RWPE2 (cell line): ENCODE results near the gene NAALADL2.

Experiments
- ATAC-seq: fragments of 200-7000 bp; cut with Tn5 transposase; 3 replicates; pipeline ENCODE4 v1.9.1; 2021; ENCODE audit warnings: low read depth
- DNase-seq: peaks from one replicate; pipeline ENCODE4 v3.0.0-alpha.2; 2020; ENCODE audit warnings: low spot score
- H3K27ac ChIP-seq: fragments of 450-650 bp; 2 replicates; pipeline ENCODE4 v1.5.1; 2017; ENCODE audit warnings: mild to moderate bottlenecking; ENCODE audit not compliant: poor library complexity, severe bottlenecking
- H3K27me3 ChIP-seq: fragments of 250-450 bp; sonication (Bioruptor Pico); 2 replicates; pipeline ENCODE4 v1.5.1; 2021; ENCODE audit warnings: mild to moderate bottlenecking, moderate library complexity; ENCODE audit not compliant: insufficient read depth, poor library complexity, severe bottlenecking
- H3K36me3 ChIP-seq: fragments of 250-450 bp; sonication (Bioruptor Pico); 2 replicates; pipeline ENCODE4 v1.5.1; 2020; ENCODE audit warnings: low read depth, mild to moderate bottlenecking, moderate library complexity
- H3K4me1 ChIP-seq: fragments of 250-450 bp; sonication (Bioruptor Pico); 2 replicates; pipeline ENCODE4 v1.5.1; 2021; ENCODE audit warnings: mild to moderate bottlenecking, moderate library complexity; ENCODE audit not compliant: insufficient read depth, poor library complexity, severe bottlenecking
- H3K4me3 ChIP-seq: fragments of 250-450 bp; sonication (Bioruptor Pico); 2 replicates; pipeline ENCODE4 v1.5.1; 2021; ENCODE audit warnings: mild to moderate bottlenecking, moderate library complexity; ENCODE audit not compliant: severe bottlenecking
- H3K9me3 ChIP-seq: fragments of 250-450 bp; sonication (Bioruptor Pico); 2 replicates; pipeline ENCODE4 v1.5.1; 2021; ENCODE audit warnings: mild to moderate bottlenecking, moderate library complexity; ENCODE audit not compliant: severe bottlenecking
- TF ChIP-seq, protein P1 (sequence below): fragments of 450-650 bp; IDR thresholded peaks from one replicate; pipeline ENCODE4 v1.5.1; 2017; ENCODE audit warnings: mild to moderate bottlenecking, moderate library complexity; ENCODE audit not compliant: poor library complexity, severe bottlenecking

The NAALADL2 gene

GRCh38 chr3:175295248-175296130, 436.4 kb downstream of the NAALADL2 start:
- Histone ChIP-seq H3K4me1 (no peaks in the 10 kb centered on the region), H3K36me3 (no peaks in the 10 kb centered on the region), H3K9me3 (no peaks in the 10 kb centered on the region), H3K27ac (no peak overlapping the region), H3K4me3 (no peak overlapping the region), H3K27me3 (no peaks in the 10 kb centered on the region)
- DNase-seq, result no peak
- no peak for ATAC-seq
- TF ChIP-seq, protein P1, sequence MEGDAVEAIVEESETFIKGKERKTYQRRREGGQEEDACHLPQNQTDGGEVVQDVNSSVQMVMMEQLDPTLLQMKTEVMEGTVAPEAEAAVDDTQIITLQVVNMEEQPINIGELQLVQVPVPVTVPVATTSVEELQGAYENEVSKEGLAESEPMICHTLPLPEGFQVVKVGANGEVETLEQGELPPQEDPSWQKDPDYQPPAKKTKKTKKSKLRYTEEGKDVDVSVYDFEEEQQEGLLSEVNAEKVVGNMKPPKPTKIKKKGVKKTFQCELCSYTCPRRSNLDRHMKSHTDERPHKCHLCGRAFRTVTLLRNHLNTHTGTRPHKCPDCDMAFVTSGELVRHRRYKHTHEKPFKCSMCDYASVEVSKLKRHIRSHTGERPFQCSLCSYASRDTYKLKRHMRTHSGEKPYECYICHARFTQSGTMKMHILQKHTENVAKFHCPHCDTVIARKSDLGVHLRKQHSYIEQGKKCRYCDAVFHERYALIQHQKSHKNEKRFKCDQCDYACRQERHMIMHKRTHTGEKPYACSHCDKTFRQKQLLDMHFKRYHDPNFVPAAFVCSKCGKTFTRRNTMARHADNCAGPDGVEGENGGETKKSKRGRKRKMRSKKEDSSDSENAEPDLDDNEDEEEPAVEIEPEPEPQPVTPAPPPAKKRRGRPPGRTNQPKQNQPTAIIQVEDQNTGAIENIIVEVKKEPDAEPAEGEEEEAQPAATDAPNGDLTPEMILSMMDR, result no peak

DNA sequence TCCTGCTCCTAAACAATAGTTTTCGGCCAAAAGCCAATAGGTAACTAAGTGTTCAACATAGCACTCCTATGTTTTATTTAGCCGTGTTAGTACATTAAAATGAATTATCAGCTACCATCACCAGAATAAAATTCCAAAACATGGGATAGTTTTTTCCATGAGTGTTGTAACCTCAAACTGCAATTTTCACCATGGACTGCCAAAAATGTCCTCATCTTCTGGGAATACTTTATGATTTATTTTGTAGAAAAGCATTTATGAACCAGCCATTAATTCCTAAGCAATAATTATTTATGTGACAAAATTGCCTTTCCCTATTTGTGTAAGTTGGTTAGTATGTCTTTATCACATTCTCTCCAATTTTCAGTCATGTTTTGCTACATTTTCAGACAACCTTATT, 438.1 kb downstream of the NAALADL2 start:
- no peak for ATAC-seq
- TF ChIP-seq, protein P1, result no peak
- no peak overlapping the region for H3K4me3 ChIP-seq
- no peaks in the 10 kb centered on the region for H3K36me3 ChIP-seq
- H3K4me1 ChIP-seq, result no peaks in the 10 kb centered on the region
- no peak overlapping the region for H3K27ac ChIP-seq
- H3K9me3 ChIP-seq, result no peaks in the 10 kb centered on the region
- no peaks in the 10 kb centered on the region for H3K27me3 ChIP-seq
- DNase-seq, result no peak

GRCh38 chr3:175301741-175302140, 442.6 kb downstream of the NAALADL2 start:
- TF ChIP-seq, protein P1, result no peak
- ATAC-seq (no peak), DNase-seq (no peak)
- Histone ChIP-seq H3K27ac (no peak overlapping the region), H3K4me3 (no peak overlapping the region), H3K4me1 (no peaks in the 10 kb centered on the region), H3K9me3 (no peaks in the 10 kb centered on the region), H3K36me3 (no peaks in the 10 kb centered on the region), H3K27me3 (no peaks in the 10 kb centered on the region)

- no peaks in the 10 kb centered on the region for H3K9me3 ChIP-seq
- H3K4me3 ChIP-seq, result no peak overlapping the region
- TF ChIP-seq, protein P1, result no peak
- no peaks in the 10 kb centered on the region for H3K36me3 ChIP-seq
- H3K27me3 ChIP-seq, result no peaks in the 10 kb centered on the region
- no peak overlapping the region for H3K27ac ChIP-seq
- H3K4me1 ChIP-seq, result no peaks in the 10 kb centered on the region
- ATAC-seq, result no peak
- no peak for DNase-seq
These were observed 445.3 kb downstream of the NAALADL2 start for GRCh38 chr3:175304404-175304803.

GRCh38 chr3:175307642-175308041, 448.5 kb downstream of the NAALADL2 start:
- no peaks in the 10 kb centered on the region for H3K27me3 ChIP-seq
- no peak overlapping the region for H3K4me3 ChIP-seq
- H3K4me1 ChIP-seq, result no peaks in the 10 kb centered on the region
- DNase-seq, result no peak
- ATAC-seq, result no peak
- no peak overlapping the region for H3K27ac ChIP-seq
- no peaks in the 10 kb centered on the region for H3K9me3 ChIP-seq
- H3K36me3 ChIP-seq, result no peaks in the 10 kb centered on the region
- TF ChIP-seq, protein P1, result no peak
